SK-N-SH treated with all-trans-retinoic acid at 6 μM for 48 hours (cell line): Measurements from ENCODE around the gene PAPPA.

Experiments
- ESRRG ChIP-seq: fragments of 250-450 bp; sonication (Bioruptor Pico); IDR thresholded peaks from 2 replicates; pipeline ENCODE4 v1.6.1; 2021; ENCODE audit warnings: mild to moderate bottlenecking
- GLIS3 ChIP-seq: fragments of 250-450 bp; sonication (Bioruptor Pico); IDR thresholded peaks from 2 replicates; pipeline ENCODE4 v1.5.0; 2020; ENCODE audit warnings: mild to moderate bottlenecking, moderate library complexity
- RARB ChIP-seq: fragments of 250-450 bp; sonication (Bioruptor Pico); IDR thresholded peaks from 2 replicates; pipeline ENCODE4 v1.8.0; 2021; ENCODE audit warnings: mild to moderate bottlenecking, moderate library complexity
- SNAI2 ChIP-seq: fragments of 250-450 bp; sonication (Bioruptor Pico); IDR thresholded peaks from 2 replicates; pipeline ENCODE4 v1.5.0; 2020; ENCODE audit warnings: mild to moderate bottlenecking, moderate library complexity
- ZC3H10 ChIP-seq: fragments of 250-450 bp; sonication (Bioruptor Pico); IDR thresholded peaks from 2 replicates; pipeline ENCODE4 v1.5.1; 2021; ENCODE audit warnings: mild to moderate bottlenecking, moderate library complexity
- ZFP3 ChIP-seq: fragments of 250-450 bp; sonication (Bioruptor Pico); IDR thresholded peaks from 2 replicates; pipeline ENCODE4 v1.5.0; 2020; ENCODE audit warnings: mild to moderate bottlenecking, moderate library complexity
- ZFP30 ChIP-seq: fragments of 450-650 bp; formaldehyde crosslinking; IDR thresholded peaks from 2 replicates; pipeline ENCODE4 v1.5.0; 2022; ENCODE audit warnings: mild to moderate bottlenecking, moderate library complexity
- ZNF70 ChIP-seq: fragments of 450-650 bp; formaldehyde crosslinking; IDR thresholded peaks from 2 replicates; pipeline ENCODE4 v1.5.0; 2020; ENCODE audit warnings: mild to moderate bottlenecking, moderate library complexity
- TF ChIP-seq, protein P1 (sequence below): fragments of 250-450 bp; sonication (Bioruptor Pico); IDR thresholded peaks from 2 replicates; pipeline ENCODE4 v1.8.0; 2020; ENCODE audit warnings: mild to moderate bottlenecking, moderate library complexity, borderline replicate concordance

DNA sequence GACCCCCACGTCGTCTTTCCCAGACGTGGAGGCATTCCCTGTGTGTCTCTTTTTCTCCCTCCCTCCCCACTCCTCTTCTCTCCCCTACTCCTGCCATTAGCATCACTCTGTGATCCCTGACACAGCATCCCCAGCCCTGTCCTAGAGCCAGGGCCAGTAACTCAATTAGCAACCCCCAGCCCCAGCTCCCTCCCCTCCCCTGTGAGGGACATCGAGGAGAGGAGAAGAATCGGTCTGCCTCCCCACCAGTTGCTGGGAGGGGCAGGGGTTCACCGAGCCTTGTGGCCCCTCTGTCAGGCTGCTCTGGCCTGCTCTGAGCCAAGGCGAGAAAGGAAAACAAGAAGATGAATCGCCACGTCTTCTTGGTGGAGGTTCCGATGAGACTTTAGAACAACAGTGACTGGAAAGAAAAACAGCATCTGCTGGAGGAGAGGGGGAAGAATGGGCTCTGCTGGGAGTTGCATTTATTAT is 123.1 kb downstream of the PAPPA start:
- TF ChIP-seq GLIS3 (no peak), ZFP30 (CRISPR knock-in tag) (no peak), SNAI2 (CRISPR knock-in tag) (no peak), ZNF70 (CRISPR knock-in tag) (no peak), RARB (no peak), ESRRG (CRISPR knock-in tag) (no peak), ZC3H10 (no peak), ZFP3 (CRISPR knock-in tag) (no peak)
- TF ChIP-seq, protein P1, sequence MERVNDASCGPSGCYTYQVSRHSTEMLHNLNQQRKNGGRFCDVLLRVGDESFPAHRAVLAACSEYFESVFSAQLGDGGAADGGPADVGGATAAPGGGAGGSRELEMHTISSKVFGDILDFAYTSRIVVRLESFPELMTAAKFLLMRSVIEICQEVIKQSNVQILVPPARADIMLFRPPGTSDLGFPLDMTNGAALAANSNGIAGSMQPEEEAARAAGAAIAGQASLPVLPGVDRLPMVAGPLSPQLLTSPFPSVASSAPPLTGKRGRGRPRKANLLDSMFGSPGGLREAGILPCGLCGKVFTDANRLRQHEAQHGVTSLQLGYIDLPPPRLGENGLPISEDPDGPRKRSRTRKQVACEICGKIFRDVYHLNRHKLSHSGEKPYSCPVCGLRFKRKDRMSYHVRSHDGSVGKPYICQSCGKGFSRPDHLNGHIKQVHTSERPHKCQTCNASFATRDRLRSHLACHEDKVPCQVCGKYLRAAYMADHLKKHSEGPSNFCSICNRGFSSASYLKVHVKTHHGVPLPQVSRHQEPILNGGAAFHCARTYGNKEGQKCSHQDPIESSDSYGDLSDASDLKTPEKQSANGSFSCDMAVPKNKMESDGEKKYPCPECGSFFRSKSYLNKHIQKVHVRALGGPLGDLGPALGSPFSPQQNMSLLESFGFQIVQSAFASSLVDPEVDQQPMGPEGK (CRISPR knock-in tag), result no peak
